LNCaP clone FGC (cell line): ENCODE data around the gene REXO1.
A peak's percentile ranks its signal among the peaks of the same experiment; 100 is the strongest.

Source experiments
- DNase-seq: peaks from one replicate; pipeline ENCODE4 v3.0.0-alpha.2; 2011; ENCODE audit warnings: low read depth
- H3K4me3 ChIP-seq: 2 replicates; pipeline ENCODE4 v1.5.1; 2011; ENCODE audit warnings: mild to moderate bottlenecking, low read depth, low read length, control low read depth
- TF ChIP-seq, protein P1 (sequence below): IDR thresholded peaks from 2 replicates; pipeline ENCODE4 v1.5.1; 2012; ENCODE audit warnings: mild to moderate bottlenecking; ENCODE audit not compliant: control insufficient read depth, insufficient read depth; ENCODE audit errors: extremely low read depth

REXO1 gene

DNA sequence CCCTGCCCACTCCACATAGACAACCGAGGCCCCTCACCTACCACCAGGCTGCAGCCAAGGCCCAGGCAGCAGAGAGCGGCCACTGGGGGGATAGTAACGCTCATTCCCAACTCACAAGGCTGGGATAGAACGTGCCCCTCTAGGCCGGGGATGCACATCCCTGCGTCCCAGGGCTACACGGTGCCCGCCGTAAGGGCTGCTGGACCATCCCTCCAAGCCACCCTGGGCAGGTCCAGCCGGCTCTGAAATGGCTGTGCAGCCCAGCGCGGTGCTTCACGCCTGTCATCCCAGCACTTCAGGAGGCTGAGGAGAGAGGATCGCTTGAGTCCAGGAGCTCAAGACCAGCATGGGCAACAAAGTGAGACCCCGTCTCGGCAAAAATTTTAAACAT is 3.2 kb downstream of the REXO1 start:
- TF ChIP-seq, protein P1, sequence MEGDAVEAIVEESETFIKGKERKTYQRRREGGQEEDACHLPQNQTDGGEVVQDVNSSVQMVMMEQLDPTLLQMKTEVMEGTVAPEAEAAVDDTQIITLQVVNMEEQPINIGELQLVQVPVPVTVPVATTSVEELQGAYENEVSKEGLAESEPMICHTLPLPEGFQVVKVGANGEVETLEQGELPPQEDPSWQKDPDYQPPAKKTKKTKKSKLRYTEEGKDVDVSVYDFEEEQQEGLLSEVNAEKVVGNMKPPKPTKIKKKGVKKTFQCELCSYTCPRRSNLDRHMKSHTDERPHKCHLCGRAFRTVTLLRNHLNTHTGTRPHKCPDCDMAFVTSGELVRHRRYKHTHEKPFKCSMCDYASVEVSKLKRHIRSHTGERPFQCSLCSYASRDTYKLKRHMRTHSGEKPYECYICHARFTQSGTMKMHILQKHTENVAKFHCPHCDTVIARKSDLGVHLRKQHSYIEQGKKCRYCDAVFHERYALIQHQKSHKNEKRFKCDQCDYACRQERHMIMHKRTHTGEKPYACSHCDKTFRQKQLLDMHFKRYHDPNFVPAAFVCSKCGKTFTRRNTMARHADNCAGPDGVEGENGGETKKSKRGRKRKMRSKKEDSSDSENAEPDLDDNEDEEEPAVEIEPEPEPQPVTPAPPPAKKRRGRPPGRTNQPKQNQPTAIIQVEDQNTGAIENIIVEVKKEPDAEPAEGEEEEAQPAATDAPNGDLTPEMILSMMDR = no peak
- DNase-seq = no peak
- H3K4me3 ChIP-seq = no peak overlapping the region

DNA sequence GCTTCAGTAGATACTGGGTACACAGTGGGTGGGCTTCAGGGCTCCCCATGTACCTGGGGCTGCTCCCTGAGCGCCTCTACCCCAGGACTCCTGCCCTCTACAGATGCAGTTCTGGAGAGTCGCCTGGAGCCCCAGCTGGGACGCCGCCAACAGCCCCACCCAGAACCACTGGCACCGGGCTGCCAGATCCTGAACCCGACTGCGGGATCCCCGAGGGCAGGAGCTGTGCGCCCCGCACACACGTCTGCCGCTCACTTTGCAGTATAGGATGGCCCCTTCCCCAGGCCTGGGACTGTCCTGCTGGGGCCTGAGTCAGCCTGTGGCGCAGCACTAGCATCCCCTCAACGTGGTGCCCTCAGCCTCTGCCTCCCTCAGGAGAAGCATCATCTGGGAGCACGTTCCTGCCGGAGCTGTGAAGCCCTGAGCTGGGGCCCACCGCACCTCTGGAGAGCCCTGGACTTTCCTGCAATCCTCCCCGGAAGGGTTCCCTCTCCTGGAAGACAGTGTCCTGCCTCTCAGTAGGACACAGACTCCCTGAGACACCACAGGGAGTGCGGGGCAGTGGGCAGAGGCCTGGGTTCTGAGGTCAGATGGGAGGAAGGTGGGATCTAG is 3.7 kb downstream of the REXO1 start:
- TF ChIP-seq, protein P1 = no peak
- H3K4me3 ChIP-seq = no peak overlapping the region
- DNase-seq = no peak

DNA sequence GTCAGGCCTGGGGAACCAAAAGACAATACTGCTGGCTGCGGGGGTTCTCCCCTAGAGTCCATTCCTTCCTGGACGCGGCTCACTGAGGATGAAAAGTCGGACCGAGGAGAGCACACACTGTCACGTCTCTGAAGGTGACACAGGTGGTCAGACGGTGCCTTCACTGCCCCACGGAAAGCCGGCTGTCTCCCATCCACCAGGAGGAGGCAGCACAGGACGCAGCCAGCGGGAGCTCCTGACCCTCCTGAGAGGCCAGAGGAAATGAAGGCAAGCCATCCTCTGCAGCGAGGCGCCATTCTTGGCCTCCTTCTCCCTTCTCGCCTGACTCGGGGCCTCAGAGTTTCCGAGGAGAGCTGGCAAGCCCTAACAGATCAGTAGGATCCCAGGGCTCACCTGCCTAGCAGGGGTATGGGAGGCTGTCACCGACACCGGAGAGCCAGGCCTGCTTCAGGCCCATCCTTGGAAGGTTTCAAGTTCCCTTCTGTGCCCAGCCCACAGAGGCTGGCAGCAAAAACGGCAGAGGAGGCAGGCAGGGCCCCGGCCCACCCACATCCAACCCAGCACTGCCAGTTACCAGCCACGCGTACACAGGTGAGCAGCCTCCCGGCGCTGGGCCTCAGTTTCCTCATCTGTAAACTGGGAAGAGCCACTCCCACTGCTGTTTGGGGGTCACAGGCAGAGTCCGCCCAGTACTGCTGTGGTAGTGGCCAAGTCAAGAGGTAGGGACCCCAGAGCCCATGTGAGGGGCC is 4.5 kb downstream of the REXO1 start:
- no peak for DNase-seq
- TF ChIP-seq, protein P1 = 0 out of 2 replicates have a peak, but pooled peaks have one; percentile 15
- H3K4me3 ChIP-seq = no peak overlapping the region

DNA sequence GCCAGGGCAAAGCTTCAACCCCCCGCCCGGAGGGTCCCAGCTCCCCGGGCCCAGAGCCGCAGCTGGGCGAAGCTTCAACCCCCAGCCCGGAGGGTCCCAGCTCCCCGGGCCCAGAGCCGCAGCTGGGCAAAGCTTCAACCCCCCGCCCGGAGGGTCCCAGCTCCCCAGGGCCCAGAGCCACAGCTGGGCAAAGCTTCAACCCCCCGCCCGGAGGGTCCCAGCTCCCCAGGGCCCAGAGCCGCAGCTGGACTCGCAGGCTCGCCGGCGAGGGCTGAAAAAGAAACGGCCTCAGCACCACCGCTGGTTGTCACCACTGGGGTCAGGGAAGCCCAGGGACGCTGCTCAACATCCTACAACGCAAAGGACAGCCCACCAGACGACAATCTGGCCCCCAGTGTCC is 5.2 kb downstream of the REXO1 start:
- DNase-seq = no peak
- TF ChIP-seq, protein P1 = no peak
- H3K4me3 ChIP-seq = no peak overlapping the region

DNA sequence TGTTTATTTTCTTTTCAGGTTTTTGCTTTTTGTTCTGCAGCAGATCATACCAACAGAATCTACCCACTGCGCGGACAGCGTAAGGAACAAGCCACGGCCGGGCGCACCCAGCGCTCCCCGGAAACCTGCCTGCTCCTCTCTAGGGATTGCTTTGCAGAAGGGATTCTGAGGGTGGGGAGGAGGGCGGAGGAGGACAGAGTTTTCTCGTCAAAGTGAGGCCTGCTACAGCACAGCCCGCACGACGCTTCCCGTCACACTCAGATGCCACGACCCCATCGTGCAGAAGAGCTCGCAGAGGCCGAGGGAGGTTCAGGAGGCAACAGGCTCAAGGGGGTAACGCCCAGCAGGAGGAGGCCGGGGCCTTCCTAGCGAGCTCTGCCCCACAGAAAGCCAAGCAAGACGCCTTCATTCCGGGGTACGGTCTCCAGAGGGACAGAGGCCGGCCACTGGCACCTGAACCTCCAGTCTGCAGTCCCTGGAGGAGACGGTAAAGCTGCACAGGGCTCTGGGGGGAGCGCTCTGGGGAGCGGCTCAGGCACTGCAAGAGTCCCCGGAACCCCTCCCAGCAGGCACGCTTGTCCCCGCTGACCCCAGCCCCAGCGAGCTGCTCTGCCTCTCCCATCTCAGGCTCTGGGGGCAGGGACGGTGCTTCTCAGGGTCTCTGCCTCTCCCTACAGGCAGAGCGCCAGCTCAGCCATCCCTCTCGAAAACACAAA is 6.9 kb downstream of the REXO1 start:
- no peak for DNase-seq
- H3K4me3 ChIP-seq = no peak overlapping the region
- TF ChIP-seq, protein P1 = no peak

DNA sequence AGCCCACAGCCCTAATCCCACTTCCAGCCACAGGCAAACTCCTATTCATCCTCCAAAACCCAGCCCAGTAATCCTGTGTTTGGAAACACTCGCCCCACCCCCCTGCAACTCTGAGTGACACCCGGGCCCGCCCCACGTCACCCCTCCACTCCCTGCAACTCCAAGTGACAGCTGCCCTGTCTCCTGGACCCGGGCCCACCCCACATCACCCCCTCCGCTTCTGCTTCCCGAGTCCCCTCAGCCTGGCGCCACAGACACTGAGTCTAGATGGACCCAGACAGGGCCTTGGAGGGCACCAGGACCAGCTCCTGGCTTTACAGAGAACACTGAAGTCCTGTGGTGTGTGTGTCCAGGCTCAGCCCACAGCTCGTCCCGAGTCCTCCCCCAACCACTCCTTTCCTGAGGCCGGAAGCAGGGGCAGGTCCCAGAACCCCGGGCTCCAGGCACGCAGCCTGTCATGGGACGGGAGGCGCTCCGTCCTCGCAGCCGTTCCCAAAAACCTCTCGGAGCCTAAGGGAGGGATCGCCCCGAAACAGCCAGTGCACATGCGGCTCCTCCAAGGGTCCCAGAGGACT is 7.7 kb downstream of the REXO1 start:
- TF ChIP-seq, protein P1 = no peak
- no peak for DNase-seq
- no peak overlapping the region for H3K4me3 ChIP-seq
